Ammon's horn (tissue), 1 donor: ENCODE measurements around the gene TSC22D4.

ENCODE experiments used
- DNase-seq: peaks from one replicate; pipeline ENCODE4 v3.0.0-alpha.2; 2016; ENCODE audit warnings: low spot score

The TSC22D4 gene

GRCh38 chr7:100492738-100493475, 13.9 kb upstream of the TSC22D4 start:
- DNase-seq, result no peak

GRCh38 chr7:100491192-100491578, 12.2 kb upstream of the TSC22D4 start:
- no peak for DNase-seq

GRCh38 chr7:100490483-100491191, 11.6 kb upstream of the TSC22D4 start:
- DNase-seq, result no peak

- DNase-seq, result peak; percentile 99
These were observed 10.8 kb upstream of the TSC22D4 start for GRCh38 chr7:100489824-100490223.

- DNase-seq, result no peak
These were observed 10.1 kb upstream of the TSC22D4 start for GRCh38 chr7:100489121-100489520.

- no peak for DNase-seq
These were observed 9.5 kb upstream of the TSC22D4 start for GRCh38 chr7:100488333-100489095.

GRCh38 chr7:100486753-100487446, 7.9 kb upstream of the TSC22D4 start:
- no peak for DNase-seq

- no peak for DNase-seq
These were observed 7.2 kb upstream of the TSC22D4 start for GRCh38 chr7:100486111-100486636.

GRCh38 chr7:100485471-100485876, 6.5 kb upstream of the TSC22D4 start:
- no peak for DNase-seq

- DNase-seq, result no peak
These were observed 5.6 kb upstream of the TSC22D4 start for GRCh38 chr7:100484673-100485045.

GRCh38 chr7:100483722-100484672, 5.0 kb upstream of the TSC22D4 start, which contains the start of gene NYAP1:
Gene NYAP1, plus strand, starts transcription at chr7:100483927. Its CDS starts 1,385 bp downstream, at chr7:100485312.
- peak; percentile 82 for DNase-seq

- DNase-seq, result peak; percentile 66
These were observed 4.2 kb upstream of the TSC22D4 start for GRCh38 chr7:100483090-100483721.

GRCh38 chr7:100482728-100483089, 3.7 kb upstream of the TSC22D4 start:
- DNase-seq, result no peak

GRCh38 chr7:100481466-100481865, 2.5 kb upstream of the TSC22D4 start:
- DNase-seq, result no peak

- no peak for DNase-seq
These were observed 1.1 kb downstream of the TSC22D4 start for GRCh38 chr7:100477871-100478267.

- DNase-seq, result no peak
These were observed 1.8 kb downstream of the TSC22D4 start for GRCh38 chr7:100476903-100477870.

GRCh38 chr7:100476101-100476780, 2.8 kb downstream of the TSC22D4 start:
- no peak for DNase-seq

GRCh38 chr7:100475549-100475948, 3.5 kb downstream of the TSC22D4 start:
- no peak for DNase-seq
